ENCODE measurements around the gene ARL8A. TPM values are rescaled to one million over a fixed set of nuclear protein-coding genes. Genes with fewer than 3 reads are reported as not detected.
"Not testable (repeated sequence)": the region's sequence is repeated elsewhere in the genome, so short reads cannot be mapped to it uniquely, and the experiment has no call there.

The ARL8A gene
- total RNA-seq, 3 donors from 2014 or later, result 36.3 to 69.6 (median 41.2) TPM

- TF ChIP-seq CTCF (IDR thresholded peaks at IDR 0.05), result no peak
- ATAC-seq, result no peak
Measured at GRCh38 chr1:202150602-202151001, 6.1 kb upstream of the ARL8A start.

GRCh38 chr1:202150187-202150586, 5.7 kb upstream of the ARL8A start:
- DNase-seq, result no peak
- no peaks in the 10 kb centered on the region for H3K36me3 ChIP-seq (ENCODE audit: low read depth)
- H3K4me1 ChIP-seq (ENCODE audit: low read depth), result peaks cover 9% of the 10 kb centered on the region
- no peak for TF ChIP-seq CTCF (IDR thresholded peaks at IDR 0.05)
- H3K4me3 ChIP-seq, result no peak overlapping the region
- intact Hi-C loops (cut with DNase I, micrococcal nuclease), result no loop called here
- no peak for ATAC-seq
- H3K9me3 ChIP-seq, result no peaks in the 10 kb centered on the region

More at GRCh38 chr1:202150602-202151001, 6.1 kb upstream of the ARL8A start:
- intact Hi-C loops (cut with DNase I, micrococcal nuclease), result no loop called here
- no peak for DNase-seq
- Histone ChIP-seq H3K4me3 (no peak overlapping the region), H3K4me1 (ENCODE audit: low read depth) (peaks cover 9% of the 10 kb centered on the region), H3K9me3 (no peaks in the 10 kb centered on the region), H3K36me3 (ENCODE audit: low read depth) (no peaks in the 10 kb centered on the region)

DNA sequence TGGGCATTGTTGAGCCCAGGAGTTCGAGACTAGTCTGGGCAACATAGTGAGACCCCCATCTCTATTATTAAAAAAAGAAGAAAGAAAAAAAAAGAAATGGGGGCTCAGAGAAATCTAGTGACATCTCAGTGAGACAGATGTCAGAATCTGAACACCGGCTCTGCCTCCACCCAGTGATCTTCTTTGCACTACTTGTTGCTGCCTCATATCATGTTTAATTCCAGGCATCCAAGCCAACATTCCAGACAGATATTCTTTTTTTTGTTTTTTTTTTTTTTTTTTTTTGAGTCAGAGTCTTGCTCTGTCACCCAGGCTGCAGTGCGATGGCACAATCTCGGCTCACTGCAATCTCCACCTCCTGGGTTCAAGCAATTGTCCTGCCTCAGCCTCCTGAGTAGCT, 5.0 kb upstream of the ARL8A start:
- intact Hi-C loops (cut with DNase I, micrococcal nuclease), result no loop called here
- DNase-seq, result no peak
- no peaks in the 10 kb centered on the region for H3K36me3 ChIP-seq (ENCODE audit: low read depth)
- H3K4me1 ChIP-seq (ENCODE audit: low read depth), result peaks cover 5% of the 10 kb centered on the region
- no peaks in the 10 kb centered on the region for H3K9me3 ChIP-seq
- H3K4me3 ChIP-seq, result no peak overlapping the region
- no peak for ATAC-seq
- no peak for TF ChIP-seq CTCF (IDR thresholded peaks at IDR 0.05)

DNA sequence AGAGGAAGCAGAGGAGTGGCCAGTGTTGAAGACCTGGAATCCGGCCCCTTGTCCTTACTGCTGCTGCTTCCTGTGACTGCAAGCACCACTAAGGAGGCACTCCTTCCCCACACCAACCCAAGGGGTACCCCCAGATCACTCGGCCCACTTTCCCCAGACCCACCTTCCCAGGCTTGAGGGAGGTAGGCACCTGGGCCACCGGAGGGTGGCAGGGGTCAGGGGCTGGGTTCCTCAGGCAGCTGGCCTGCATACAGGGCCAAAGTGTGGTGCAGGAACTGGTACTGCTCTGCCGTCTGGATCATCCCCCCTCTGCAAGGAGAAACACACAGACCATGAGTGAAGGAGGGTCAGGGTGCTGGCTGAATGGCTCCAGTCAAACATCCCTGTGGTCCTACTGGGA, 3.9 kb upstream of the ARL8A start:
- ATAC-seq (no peak), DNase-seq (no peak)
- intact Hi-C loops (cut with DNase I, micrococcal nuclease), result no loop called here
- no peaks in the 10 kb centered on the region for H3K9me3 ChIP-seq
- H3K4me1 ChIP-seq (ENCODE audit: low read depth), result peaks cover 5% of the 10 kb centered on the region
- H3K36me3 ChIP-seq (ENCODE audit: low read depth), result no peaks in the 10 kb centered on the region
- TF ChIP-seq CTCF (IDR thresholded peaks at IDR 0.05), result no peak
- no peak overlapping the region for H3K4me3 ChIP-seq

DNA sequence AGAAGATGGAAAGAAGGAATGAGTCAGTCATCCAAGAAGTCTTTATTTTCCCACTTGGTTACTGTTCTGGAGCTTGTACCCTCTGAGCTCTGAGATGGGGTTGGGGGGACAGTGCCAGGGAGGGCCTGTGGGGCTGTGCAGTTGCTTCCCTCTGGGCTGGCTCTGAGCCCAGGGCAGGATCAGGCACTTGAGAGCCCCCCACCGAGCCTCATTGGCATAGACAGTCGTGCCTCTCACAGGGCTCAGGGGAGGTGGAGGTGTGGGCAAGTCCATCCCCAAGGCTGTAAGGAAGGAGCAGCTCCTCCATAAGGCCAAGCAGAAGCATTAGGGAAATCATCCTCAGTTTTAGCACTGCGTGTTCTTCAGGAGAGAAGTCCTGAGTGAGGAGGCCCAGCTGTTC, 2.5 kb upstream of the ARL8A start:
- Histone ChIP-seq H3K4me3 (no peak overlapping the region), H3K36me3 (ENCODE audit: low read depth) (no peaks in the 10 kb centered on the region), H3K9me3 (no peaks in the 10 kb centered on the region), H3K4me1 (ENCODE audit: low read depth) (peaks cover 8% of the 10 kb centered on the region)
- intact Hi-C loops (cut with DNase I, micrococcal nuclease), result no loop called here
- TF ChIP-seq CTCF (IDR thresholded peaks at IDR 0.05), result no peak
- no peak for DNase-seq
- no peak for ATAC-seq

DNA sequence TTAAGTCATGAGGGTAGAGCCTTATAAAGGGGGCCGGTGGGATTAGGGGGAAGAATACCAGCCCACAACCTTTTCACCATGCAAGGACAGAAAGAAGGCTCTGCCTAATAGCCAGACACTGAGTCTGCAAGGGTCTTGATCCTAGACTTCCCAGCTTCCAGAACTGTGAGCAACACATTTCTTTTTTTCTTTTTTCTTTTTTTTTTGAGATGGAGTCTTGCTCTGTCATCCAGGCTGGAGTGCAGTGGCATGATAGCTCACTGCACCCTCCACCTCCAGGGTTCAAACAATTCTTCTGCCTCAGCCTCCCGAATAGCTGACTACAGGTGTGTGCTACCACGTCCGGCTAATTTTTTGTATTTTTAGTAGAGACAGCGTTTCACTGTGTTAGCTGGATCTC, 1.7 kb upstream of the ARL8A start:
- Histone ChIP-seq H3K4me3 (no peak overlapping the region), H3K36me3 (ENCODE audit: low read depth) (no peaks in the 10 kb centered on the region), H3K4me1 (ENCODE audit: low read depth) (peaks cover 8% of the 10 kb centered on the region), H3K9me3 (no peaks in the 10 kb centered on the region)
- no peak for TF ChIP-seq CTCF (IDR thresholded peaks at IDR 0.05)
- DNase-seq (no peak), ATAC-seq (no peak)
- intact Hi-C loops (cut with DNase I, micrococcal nuclease), result no loop called here

DNA sequence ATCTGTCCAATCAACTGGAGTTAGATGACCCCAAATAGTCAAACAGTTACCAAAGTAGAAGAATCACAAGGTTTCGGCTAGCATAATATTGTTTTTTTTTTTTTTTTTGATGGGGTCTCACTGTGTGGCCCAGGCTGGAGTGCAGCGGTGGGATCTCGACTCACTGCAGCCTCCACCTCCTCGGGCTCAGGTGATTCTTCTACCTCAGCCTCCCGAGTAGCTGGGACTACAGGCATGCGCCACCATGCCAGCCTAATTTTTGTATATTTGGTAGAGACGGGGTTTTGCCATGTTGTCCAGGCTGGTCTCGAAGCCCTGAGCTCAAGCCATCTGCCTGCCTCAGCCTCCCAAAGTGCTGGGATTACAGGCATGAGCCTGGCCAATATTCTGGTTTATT, 1.2 kb upstream of the ARL8A start:
- H3K9me3 ChIP-seq; intact Hi-C loops (cut with DNase I, micrococcal nuclease); H3K4me1 ChIP-seq (ENCODE audit: low read depth); DNase-seq; ATAC-seq; H3K36me3 ChIP-seq (ENCODE audit: low read depth); H3K4me3 ChIP-seq: not testable (repeated sequence)
